HG03432 (cell line): ENCODE measurements around the gene MTIF3.

Experiments used
- ATAC-seq: cut with Tn5 transposase; IDR thresholded peaks from one replicate; pipeline ENCODE4 v1.9.1; 2021; ENCODE audit warnings: mild to moderate bottlenecking, moderate library complexity; ENCODE audit not compliant: unreplicated experiment

Gene MTIF3, protein sequence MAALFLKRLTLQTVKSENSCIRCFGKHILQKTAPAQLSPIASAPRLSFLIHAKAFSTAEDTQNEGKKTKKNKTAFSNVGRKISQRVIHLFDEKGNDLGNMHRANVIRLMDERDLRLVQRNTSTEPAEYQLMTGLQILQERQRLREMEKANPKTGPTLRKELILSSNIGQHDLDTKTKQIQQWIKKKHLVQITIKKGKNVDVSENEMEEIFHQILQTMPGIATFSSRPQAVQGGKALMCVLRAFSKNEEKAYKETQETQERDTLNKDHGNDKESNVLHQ

GRCh38 chr13:27449936-27450828, at the start of gene MTIF3:
TSS of gene MTIF3 (minus strand) at chr13:27450564. CDS start at chr13:27440448, 10,116 bp downstream.
- peak; percentile 90 for ATAC-seq

- no peak for ATAC-seq
Measured at GRCh38 chr13:27497563-27498230, 47.3 kb upstream of the MTIF3 start.

DNA sequence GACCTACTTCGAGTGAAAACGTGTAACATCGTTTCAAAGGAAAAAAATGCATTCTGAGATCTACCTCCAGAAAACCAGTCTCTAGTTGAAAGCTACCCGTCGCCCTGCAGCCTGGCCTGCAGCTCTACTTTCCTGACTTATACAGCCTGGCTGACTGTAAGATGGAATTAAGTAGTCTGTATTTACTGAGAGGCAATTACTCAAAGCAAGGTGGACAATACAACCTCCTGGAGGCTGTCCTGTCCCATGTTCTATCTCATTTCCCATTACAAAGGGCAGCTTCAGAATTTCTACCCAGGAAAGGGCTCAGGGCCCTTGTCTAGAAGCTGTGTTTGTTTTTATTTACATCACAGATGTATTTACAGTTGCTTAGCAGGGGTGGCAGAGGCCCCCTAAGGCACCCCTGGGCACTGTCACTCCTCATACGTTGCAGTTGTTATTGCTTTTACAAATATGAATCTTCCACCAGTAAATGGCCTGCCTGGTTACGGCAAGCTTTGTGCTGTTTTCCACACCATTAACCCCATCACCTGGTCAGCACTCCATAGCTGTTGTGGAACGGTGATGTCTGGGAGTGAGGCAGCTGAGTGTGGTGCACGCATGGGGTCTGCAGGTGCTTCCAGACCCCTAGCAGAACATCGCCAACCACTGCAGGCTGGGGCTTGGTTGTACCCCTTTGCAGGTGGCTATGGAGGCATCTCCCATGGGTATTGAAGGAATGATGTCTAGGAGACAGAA, 46.3 kb upstream of the MTIF3 start:
- ATAC-seq = no peak

DNA sequence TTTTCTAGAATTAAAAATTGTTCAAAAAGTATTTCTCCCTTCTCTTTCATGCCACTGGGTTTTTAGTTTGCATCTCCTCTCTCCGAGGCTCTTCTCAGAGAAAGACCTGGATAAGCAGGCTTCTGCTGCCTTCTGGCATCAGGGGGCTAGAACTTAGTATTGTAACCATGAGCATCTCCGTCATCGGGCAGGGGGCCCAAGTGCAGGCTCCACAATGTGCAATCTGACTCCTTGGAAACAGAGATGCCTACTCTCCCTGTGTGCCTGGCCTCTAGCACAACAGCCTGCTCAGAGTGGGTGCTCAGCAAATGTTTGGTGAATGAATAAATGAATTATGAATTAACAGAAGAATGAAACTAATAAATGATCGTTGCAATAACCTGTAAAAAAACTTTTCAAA, 45.6 kb upstream of the MTIF3 start:
- ATAC-seq = no peak

GRCh38 chr13:27495551-27495950, 45.2 kb upstream of the MTIF3 start:
- ATAC-seq = no peak

DNA sequence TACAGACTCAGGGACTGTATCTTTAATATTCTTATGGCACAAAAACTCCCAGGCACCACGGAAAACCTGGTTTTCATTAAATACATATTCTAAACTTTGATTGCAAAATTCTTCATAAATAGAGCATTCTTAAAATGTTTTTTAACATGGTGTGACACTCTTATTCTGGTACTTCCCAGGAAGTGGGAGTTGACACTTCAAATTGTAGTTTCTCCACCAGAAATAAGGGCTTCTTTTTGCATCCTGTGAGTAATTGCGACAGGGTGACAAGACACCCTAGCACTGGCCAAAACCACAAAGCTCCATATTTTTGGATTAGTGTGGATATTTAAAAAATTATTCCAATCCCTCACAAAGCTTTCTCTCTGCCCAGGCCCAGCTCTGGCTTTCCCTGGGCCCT, 43.6 kb upstream of the MTIF3 start:
- no peak for ATAC-seq

GRCh38 chr13:27489456-27489855, 39.1 kb upstream of the MTIF3 start:
- no peak for ATAC-seq

DNA sequence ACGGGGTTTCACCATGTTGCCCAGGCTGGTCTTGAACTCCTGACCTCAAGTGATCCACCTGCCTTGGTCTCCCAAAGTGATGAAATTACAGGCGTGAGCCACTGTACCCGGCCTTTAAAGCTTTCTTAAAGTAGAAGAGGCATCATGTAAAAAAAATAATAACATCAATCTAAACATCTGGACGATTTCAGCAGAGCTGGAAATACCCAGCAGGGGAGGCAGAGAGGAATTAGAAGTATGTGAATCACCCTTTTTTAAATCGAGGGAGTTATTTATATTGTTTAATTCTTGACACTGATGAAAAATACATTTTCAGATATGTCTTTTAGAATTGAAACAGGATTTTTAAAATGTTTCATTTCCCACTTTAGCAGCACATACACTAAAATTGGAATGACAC, 37.4 kb upstream of the MTIF3 start:
- ATAC-seq = no peak

GRCh38 chr13:27483421-27483820, 33.1 kb upstream of the MTIF3 start:
- peak; percentile 4 for ATAC-seq

- peak; percentile 96 for ATAC-seq
Measured at GRCh38 chr13:27482983-27483382, 32.6 kb upstream of the MTIF3 start.

DNA sequence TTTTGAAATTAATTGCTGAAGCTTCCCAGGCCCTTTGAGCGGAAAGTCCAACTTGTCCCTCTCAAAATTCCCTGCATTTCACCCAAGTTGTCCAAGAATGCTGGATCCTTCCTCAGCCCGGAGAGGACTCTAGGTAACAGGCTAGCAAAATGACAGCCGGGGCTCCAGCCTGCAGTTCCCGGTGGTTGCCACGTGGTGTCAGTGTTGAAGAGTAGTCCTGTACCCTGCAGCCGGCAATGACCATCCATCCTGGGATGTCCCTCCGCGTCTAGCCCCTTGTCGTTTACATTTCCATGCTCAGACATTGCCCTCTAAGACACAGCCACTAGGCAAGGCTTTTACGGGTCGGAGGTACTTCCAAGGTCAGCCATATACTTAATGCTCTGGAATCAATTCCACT, 31.4 kb upstream of the MTIF3 start:
- no peak for ATAC-seq

- ATAC-seq = peak; percentile 77
Measured at GRCh38 chr13:27476943-27477703, 26.8 kb upstream of the MTIF3 start.

GRCh38 chr13:27474751-27475268, 24.4 kb upstream of the MTIF3 start:
- no peak for ATAC-seq

- no peak for ATAC-seq
Measured at GRCh38 chr13:27472941-27473340, 22.6 kb upstream of the MTIF3 start.

- ATAC-seq = no peak
Measured at GRCh38 chr13:27472441-27472840, 22.1 kb upstream of the MTIF3 start.

GRCh38 chr13:27470075-27470820, 19.9 kb upstream of the MTIF3 start:
- no peak for ATAC-seq

DNA sequence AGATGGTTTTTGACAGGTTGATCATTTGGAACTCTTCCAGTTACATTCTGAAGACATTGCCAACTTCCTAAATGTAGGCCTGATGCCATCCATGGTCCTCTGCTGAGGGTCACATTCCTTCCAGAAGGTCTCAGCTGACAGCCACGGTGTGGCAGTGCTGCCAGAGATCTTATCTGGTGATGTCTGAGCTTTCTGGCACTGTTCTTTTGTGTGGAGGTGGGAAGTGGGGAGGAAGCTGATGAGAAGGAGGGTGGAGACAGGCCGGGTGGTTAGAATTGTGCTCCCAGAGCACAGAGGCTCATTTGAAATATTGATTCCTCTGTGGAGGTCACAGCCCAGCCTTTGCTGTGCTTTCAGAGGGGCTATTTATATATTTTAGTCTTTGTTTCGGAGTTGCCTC, 16.1 kb upstream of the MTIF3 start:
- ATAC-seq = no peak

GRCh38 chr13:27465611-27466010, 15.2 kb upstream of the MTIF3 start:
- ATAC-seq = no peak

DNA sequence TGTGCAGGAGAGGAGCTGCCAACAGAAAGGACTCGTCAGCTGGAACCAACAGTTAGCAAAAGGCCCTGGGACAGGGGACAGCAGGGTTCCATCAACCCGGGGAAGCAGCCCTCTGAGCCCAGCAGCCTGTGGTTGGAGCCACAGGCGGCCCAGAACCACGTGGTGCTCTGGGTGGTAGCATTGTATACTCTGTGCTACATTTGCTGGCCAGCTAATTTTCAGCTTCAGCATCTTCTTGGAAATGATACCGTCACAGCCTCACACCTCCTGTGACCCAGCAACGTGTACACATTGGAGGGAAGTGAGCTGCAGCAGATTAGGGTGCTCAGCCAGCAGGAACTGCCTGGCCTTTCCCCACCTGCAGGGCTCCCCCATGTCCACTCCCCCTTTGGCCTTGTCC, 13.1 kb upstream of the MTIF3 start:
- no peak for ATAC-seq
